ENCODE results near the gene CRACR2A.

CRACR2A gene

DNA sequence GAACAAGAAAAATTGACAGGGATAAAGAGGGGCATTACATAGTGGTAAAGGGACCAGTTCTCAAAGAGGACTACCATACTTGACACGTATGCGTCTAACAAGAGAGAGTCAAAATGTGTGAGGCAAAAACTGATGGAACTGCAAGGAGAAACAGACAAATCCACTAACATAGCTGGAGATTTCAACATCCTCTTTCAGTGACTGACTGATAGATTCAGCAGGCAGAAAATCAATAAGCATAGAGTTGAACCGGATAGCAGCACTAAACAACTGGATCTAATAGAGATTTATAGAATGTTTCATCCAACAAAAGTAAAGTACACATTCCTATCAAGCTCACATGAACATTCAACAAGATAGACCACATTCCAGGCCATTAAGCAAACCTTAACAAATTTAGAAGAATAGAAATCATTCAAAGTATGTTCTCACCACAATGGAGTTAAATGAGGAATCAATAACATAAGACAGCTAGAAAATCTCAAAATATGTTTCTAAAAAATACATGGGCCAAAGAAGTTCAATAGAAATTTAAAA is 16.1 kb upstream of the CRACR2A start:
- H3K36me3 Mint-ChIP-seq = no peaks in the 10 kb centered on the region
- no peak overlapping the region for H3K4me3 Mint-ChIP-seq
- H3K27me3 Mint-ChIP-seq = no peaks in the 10 kb centered on the region
- H3K4me1 Mint-ChIP-seq = peaks cover 12% of the 10 kb centered on the region
- no peak overlapping the region for H3K27ac Mint-ChIP-seq
- H3K9me3 Mint-ChIP-seq = no peaks in the 10 kb centered on the region

DNA sequence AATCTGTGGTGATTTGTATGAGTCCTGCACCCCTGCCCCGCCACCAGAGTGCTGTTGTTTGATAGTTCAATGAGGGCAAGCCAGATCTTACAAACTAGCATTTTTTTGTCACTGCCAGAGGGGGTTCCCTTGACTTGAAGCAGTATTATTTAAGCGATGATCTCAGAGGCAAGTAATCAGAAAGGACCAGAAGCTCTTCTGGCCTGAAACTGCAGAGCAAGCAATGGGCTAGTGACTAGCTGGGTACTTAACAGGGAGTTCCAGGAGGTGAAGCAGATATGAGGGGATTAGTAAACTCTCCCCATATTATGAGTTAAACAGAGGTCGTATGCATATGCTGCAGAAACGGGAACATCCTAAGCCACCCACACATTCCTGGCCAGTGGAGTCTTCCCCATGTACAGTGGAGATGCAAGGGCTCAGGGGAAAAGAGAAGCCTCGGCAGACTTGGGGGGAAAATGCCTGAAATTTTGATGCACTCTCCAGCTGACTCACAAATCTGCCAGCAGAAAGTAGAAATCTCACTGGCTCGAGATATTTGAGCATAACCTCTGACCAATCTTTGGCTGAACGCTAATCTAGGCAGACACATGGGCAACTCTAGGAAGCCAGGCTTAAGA is 8.3 kb upstream of the CRACR2A start:
- H3K36me3 Mint-ChIP-seq = peaks cover 3% of the 10 kb centered on the region
- H3K9me3 Mint-ChIP-seq = no peaks in the 10 kb centered on the region
- no peak overlapping the region for H3K27ac Mint-ChIP-seq
- H3K27me3 Mint-ChIP-seq = no peaks in the 10 kb centered on the region
- H3K4me1 Mint-ChIP-seq = peaks cover 16% of the 10 kb centered on the region
- H3K4me3 Mint-ChIP-seq = no peak overlapping the region

DNA sequence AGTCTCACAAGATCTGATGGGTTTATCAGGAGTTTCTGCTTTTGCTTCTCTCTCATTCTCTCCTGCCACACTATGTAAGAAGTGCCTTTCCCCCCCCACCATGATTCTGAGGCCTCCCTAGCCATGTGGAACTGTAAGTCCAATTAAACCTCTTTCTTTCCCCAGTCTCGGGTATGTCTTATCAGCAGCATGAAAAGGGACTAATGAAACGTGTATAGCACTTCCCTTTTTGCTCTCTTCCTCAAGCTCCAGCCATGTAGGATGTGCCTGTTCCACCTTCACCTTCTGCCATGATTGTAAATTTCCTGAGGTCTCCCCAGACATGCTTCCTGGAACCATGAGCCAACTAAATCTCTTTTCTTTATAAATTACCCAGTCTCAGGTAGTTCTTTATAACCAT is 7.0 kb upstream of the CRACR2A start:
- H3K4me1 Mint-ChIP-seq = peaks cover 19% of the 10 kb centered on the region
- H3K27me3 Mint-ChIP-seq = no peaks in the 10 kb centered on the region
- no peak overlapping the region for H3K4me3 Mint-ChIP-seq
- H3K9me3 Mint-ChIP-seq = no peaks in the 10 kb centered on the region
- H3K36me3 Mint-ChIP-seq = peaks cover 3% of the 10 kb centered on the region
- H3K27ac Mint-ChIP-seq = no peak overlapping the region

DNA sequence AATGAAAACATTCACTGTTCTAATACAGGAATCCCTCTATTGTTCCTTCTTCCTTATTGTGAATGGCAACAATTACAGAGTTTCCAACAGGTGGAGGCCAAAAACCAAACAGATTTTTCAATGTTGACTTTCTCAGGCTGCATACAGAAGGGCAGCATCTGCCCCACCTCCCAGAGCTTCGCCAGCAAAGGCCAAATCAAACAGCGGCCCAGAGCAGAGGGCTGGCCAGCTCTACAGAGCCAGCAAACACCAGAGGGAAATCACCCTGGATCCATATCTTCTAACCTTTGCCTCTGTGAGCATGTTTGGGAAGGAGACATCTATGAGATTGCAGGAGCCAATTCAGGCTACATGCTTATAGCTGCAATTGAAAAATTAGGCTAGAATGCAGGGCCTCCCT is 4.4 kb upstream of the CRACR2A start:
- H3K27me3 Mint-ChIP-seq = no peaks in the 10 kb centered on the region
- no peak overlapping the region for H3K4me3 Mint-ChIP-seq
- H3K27ac Mint-ChIP-seq = no peak overlapping the region
- no peaks in the 10 kb centered on the region for H3K9me3 Mint-ChIP-seq
- H3K4me1 Mint-ChIP-seq = peaks cover 22% of the 10 kb centered on the region
- H3K36me3 Mint-ChIP-seq = peaks cover 3% of the 10 kb centered on the region

DNA sequence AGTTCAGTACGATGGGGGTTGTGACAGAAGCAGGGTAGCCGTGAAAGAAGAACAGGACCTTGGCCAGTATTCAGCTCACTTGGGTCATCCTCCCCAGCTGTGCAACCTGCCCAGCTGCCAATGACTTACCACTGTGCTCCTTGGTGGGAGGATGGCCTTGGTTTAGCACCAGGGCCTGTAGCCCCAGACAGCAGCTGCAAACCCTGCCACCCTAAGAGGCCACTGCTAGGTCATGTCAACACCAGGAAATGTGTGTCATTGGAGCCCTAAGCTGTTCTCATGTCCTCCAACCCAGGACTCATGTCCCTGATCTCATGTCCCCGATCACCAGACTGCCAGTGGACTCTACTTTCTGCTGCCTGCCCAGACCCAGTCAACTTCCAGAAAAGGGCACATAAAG is 3.0 kb upstream of the CRACR2A start:
- Mint-ChIP-seq H3K4me1 (peaks cover 36% of the 10 kb centered on the region), H3K9me3 (no peaks in the 10 kb centered on the region), H3K4me3 (no peak overlapping the region), H3K27ac (no peak overlapping the region), H3K27me3 (no peaks in the 10 kb centered on the region), H3K36me3 (peaks cover 8% of the 10 kb centered on the region)

DNA sequence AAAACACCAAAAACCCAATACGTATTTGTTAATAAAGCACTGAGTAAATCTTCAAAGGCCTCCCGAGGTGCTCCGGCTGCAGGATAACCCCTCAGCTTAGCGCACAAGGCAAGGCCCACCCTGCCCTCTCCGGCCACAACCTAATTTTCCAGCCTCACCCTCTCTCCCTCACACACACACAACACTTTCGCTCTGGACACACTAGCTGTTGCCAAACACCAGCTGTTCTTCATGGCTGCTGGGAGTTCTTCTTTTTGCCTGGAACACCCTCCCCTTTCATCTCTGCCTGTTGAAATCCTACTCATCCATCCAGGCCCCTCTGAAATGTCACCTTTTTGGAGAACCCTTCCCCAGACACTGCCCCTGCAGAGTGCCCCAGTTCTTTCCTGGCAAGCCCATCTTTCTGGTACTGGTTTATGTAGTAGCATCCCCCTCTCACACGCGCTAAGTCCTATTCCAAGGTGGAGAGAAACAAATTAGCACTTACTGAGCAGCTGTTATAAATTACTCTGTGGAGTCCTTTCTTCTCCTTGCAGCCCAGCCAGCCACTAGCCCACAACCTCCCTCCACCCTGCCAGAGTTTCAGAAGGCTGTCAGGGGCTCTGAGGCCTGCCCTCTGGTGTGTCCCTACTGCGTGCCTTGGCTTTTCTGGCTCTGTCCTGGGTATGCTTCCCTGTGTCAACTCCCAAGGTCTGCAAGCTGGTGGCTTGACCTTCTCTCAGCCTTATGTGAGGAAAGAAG is 805 bp upstream of the CRACR2A start:
- peaks cover 51% of the 10 kb centered on the region for H3K4me1 Mint-ChIP-seq
- peak overlapping the region; percentile 97 for H3K27ac Mint-ChIP-seq
- peaks cover 8% of the 10 kb centered on the region for H3K36me3 Mint-ChIP-seq
- H3K9me3 Mint-ChIP-seq = no peaks in the 10 kb centered on the region
- H3K27me3 Mint-ChIP-seq = no peaks in the 10 kb centered on the region
- H3K4me3 Mint-ChIP-seq = peak overlapping the region; percentile 92

DNA sequence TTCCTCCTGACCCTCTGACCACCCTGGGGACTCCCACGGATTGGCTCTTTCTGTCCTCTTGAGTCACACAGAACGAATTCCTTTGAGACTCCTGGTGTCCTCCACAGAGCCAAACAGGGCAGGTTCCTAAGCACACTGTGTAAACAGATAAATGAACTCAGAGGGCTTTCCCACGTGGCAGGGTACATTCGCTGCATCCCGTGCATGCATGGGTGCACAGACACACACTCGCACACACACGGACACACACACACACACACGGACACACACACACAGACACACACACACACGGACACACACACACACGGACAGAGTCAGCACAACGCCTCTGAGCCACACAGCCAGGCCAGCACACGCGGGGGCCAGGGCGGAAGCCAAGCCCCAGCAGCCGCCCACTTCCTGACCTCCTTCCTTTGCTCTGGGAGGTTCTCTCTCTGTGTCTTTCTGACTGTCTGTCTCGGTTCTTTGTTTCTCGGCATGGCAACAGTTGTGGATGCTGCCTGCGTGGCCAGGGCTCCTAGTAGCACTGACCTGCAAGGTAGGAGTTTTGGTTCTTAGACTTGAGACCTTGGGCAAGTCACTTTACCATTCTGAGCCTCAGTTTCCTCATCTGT is 706 bp downstream of the CRACR2A start:
- H3K27me3 Mint-ChIP-seq = no peaks in the 10 kb centered on the region
- H3K36me3 Mint-ChIP-seq = peaks cover 8% of the 10 kb centered on the region
- H3K4me3 Mint-ChIP-seq = peak overlapping the region; percentile 92
- H3K27ac Mint-ChIP-seq = peak overlapping the region; percentile 99
- no peaks in the 10 kb centered on the region for H3K9me3 Mint-ChIP-seq
- H3K4me1 Mint-ChIP-seq = peaks cover 62% of the 10 kb centered on the region

DNA sequence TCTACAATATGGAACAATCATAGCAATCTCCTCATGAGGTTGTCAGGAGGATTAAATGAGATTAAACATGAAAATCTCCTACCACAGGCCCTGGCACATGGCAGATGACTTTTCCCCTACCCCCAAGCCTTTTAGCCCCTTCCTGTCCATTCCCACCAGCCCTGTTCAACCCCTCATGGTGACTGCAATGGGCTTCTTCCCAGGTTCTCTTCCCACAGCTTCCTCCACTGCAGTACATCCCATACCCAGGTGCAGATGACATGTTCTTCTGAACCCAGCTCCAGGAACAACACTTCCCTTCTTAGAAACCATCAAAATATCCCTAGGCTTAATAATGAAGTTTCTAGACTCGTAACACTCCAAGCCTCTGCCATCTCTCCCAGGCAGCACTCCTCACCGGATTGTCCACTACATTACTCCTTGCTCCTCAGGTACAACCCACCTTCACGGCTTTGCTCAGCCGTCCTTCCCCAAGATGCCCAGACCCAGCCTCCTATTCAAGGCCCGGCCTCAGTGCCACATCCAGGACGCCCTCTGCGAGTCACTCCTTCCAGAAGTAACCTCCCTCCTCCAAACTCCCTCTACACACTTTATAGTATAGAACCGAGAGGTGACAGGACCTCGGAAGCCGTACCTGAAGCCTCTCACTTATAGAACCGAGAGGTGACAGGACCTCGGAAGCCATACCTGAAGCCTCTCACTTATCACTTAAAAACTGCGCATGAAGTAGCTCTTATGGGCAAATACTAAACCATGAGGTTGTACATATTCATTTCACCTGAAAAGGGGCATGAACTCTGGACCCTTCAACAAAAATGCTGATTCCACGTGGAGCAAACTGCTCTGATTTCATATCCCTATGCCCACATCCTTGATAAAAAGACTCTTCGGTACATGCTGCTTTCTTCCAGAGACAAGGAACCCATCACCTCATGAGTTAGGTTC is 1.5 kb downstream of the CRACR2A start:
- Mint-ChIP-seq H3K27me3 (no peaks in the 10 kb centered on the region), H3K27ac (peak overlapping the region; percentile 99), H3K36me3 (peaks cover 14% of the 10 kb centered on the region), H3K9me3 (no peaks in the 10 kb centered on the region), H3K4me1 (peaks cover 67% of the 10 kb centered on the region), H3K4me3 (peak overlapping the region; percentile 92)

DNA sequence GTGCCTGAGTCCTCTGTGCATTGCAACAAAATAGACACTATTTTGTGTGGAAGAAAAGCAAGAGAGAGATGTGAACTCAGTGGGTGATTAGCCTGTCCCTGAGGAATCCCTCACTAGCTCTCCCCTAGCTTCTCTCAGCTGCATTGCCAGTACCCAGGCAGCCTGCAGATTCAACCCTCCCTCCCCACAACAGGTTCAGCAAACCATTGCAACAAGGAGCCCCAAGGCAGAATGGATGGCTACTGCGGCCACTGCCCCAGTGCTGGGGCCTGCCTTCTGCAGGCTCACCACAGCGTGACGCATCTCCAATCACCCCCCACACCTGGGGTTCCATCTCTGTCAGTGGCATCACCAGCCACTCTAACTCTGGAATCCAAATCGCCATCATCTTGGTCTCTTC is 2.3 kb downstream of the CRACR2A start:
- peak overlapping the region; percentile 92 for H3K4me3 Mint-ChIP-seq
- H3K4me1 Mint-ChIP-seq = peaks cover 73% of the 10 kb centered on the region
- peak overlapping the region; percentile 99 for H3K27ac Mint-ChIP-seq
- peaks cover 21% of the 10 kb centered on the region for H3K36me3 Mint-ChIP-seq
- H3K9me3 Mint-ChIP-seq = no peaks in the 10 kb centered on the region
- no peaks in the 10 kb centered on the region for H3K27me3 Mint-ChIP-seq

DNA sequence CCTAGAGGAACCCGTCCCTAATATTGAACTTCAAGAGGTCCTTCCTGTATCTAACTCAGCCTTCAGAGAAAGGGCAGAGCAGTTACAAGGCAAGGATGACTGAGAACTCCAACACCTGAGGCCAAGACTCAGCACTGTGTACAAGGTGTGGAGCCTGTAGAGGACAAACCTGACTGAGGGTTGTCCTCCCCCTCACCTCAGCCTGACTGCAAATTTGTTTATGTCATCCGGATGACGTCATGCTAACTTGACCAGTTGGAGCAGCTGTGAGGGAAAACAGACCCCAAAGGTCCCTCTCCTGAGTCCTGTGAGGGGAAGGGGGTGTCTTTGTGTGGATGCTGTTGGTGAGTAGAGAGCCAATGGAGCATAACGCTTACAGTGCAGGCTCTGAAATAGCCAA is 4.3 kb downstream of the CRACR2A start:
- peaks cover 26% of the 10 kb centered on the region for H3K36me3 Mint-ChIP-seq
- H3K4me1 Mint-ChIP-seq = peaks cover 72% of the 10 kb centered on the region
- H3K4me3 Mint-ChIP-seq = no peak overlapping the region
- H3K27me3 Mint-ChIP-seq = no peaks in the 10 kb centered on the region
- H3K27ac Mint-ChIP-seq = no peak overlapping the region
- H3K9me3 Mint-ChIP-seq = no peaks in the 10 kb centered on the region

DNA sequence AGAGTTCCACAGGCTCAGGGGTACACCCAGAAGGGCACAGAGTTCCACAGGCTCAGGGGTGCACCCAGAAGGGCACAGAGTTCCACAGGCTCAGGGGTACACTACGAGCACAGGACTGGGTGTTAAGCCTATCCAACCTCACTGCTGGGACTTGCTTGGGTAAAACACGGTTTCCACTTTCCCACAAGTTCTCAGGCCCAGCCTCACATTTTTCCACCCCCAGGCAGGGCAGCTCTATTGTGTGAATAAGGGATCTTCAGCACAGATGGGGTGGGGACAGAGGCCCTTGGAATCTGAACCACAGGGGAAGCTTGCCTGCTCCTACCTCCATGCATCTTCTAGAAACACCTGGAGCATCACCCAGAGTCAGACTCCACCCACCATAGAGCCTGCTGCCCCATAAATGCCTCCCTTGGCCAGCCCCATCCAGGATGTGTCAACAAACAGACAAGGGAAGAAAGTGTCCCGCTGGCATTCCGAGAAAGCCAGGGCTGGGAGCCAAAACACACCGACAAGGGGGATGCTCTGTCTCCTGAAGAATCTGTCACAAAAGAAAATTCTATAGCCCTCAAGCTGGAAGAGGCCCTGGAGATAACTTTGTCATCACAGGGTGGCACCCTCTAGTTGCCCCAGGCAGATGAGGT is 4.8 kb downstream of the CRACR2A start:
- Mint-ChIP-seq H3K9me3 (no peaks in the 10 kb centered on the region), H3K4me1 (peaks cover 68% of the 10 kb centered on the region), H3K4me3 (no peak overlapping the region), H3K27ac (peak overlapping the region; percentile 51), H3K36me3 (peaks cover 26% of the 10 kb centered on the region), H3K27me3 (no peaks in the 10 kb centered on the region)

DNA sequence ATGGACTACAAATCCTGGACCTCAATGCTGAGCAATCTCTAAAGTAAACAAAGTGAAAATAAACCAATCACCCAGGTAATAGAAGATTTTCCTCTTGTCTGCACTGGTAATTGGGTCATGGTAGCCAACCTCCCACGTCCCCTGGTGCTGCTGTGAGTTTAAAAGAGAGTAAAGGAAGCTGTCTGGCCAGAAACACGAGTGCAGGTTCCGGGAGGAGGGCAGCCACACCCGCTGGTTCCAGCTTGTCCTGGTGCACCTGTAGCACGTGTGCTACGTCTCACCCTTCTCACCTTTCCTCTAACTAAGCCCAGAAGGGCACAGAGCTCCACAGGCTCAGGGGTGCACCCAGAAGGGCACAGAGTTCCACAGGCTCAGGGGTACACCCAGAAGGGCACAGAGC is 5.4 kb downstream of the CRACR2A start:
- Mint-ChIP-seq H3K4me3 (no peak overlapping the region), H3K27ac (no peak overlapping the region), H3K36me3 (peaks cover 26% of the 10 kb centered on the region), H3K4me1 (peaks cover 71% of the 10 kb centered on the region), H3K9me3 (no peaks in the 10 kb centered on the region), H3K27me3 (no peaks in the 10 kb centered on the region)

DNA sequence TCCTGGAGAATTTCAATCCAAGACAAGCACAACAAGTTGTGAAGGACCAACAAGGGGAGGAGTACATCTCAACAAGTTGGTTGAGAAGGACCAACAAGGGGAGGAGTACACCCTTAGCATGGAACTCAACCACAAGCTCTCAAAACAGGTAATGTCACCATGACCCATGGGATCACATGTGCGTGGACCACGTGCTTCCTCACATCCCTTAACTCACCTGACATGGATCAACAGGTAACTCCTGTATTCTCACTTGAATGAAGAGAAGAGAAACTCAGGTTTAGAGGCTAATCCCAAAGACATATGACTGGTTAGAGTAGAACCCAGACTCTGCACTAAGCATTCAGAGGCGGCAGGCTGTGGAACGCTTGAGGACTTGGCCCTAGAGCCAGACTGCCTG is 6.2 kb downstream of the CRACR2A start:
- H3K9me3 Mint-ChIP-seq = no peaks in the 10 kb centered on the region
- H3K36me3 Mint-ChIP-seq = peaks cover 27% of the 10 kb centered on the region
- H3K27ac Mint-ChIP-seq = no peak overlapping the region
- no peaks in the 10 kb centered on the region for H3K27me3 Mint-ChIP-seq
- H3K4me1 Mint-ChIP-seq = peaks cover 68% of the 10 kb centered on the region
- no peak overlapping the region for H3K4me3 Mint-ChIP-seq

DNA sequence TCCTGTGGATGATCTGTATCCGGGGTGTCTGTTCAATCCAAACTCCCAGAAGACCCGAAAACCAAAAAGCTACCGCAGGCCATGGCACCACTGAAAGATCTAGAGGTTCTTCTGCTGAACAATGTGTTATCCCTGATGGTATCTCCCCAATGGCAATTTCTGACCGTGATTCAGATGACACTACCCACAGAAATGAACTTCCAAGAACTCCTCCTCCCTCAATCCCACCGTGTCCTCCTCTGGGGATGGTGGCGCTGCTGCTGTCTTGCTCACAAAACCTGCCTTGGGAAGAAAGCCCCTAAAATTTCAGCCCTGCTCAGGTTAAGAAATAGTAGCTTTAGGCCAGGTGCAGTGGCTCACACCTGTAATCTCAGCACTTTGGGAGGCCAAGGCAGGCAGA is 7.8 kb downstream of the CRACR2A start:
- Mint-ChIP-seq H3K4me1 (peaks cover 57% of the 10 kb centered on the region), H3K4me3 (no peak overlapping the region), H3K9me3 (no peaks in the 10 kb centered on the region), H3K27ac (no peak overlapping the region), H3K36me3 (peaks cover 23% of the 10 kb centered on the region), H3K27me3 (no peaks in the 10 kb centered on the region)
